Endodermal cell (in vitro differentiated cells): ENCODE results near the gene HLA-DPA1. TPM values are rescaled to one million over a fixed set of nuclear protein-coding genes. Genes with fewer than 3 reads are reported as not detected.
"Not testable (repeated sequence)": the region's sequence is repeated elsewhere in the genome, so short reads cannot be mapped to it uniquely, and the experiment has no call there.

Source experiments
- DNase-seq: peaks from one replicate; pipeline ENCODE4 v3.0.0-alpha.2; 2017
- H3K27ac ChIP-seq: 2 replicates; pipeline ENCODE4 v1.5.1; 2013; ENCODE audit warnings: mild to moderate bottlenecking, low read depth, low read length, moderate library complexity
- H3K27me3 ChIP-seq: 2 replicates; pipeline ENCODE4 v1.6.1; 2013; ENCODE audit warnings: mild to moderate bottlenecking, low read length, moderate library complexity; ENCODE audit not compliant: insufficient read depth, control insufficient read depth, poor library complexity, severe bottlenecking
- H3K36me3 ChIP-seq: 2 replicates; pipeline ENCODE4 v1.7.0; 2013; ENCODE audit warnings: mild to moderate bottlenecking, low read length, moderate library complexity; ENCODE audit not compliant: control insufficient read depth, insufficient read depth
- H3K4me1 ChIP-seq: one replicate; pipeline ENCODE4 v1.7.0; 2013; ENCODE audit warnings: low read length; ENCODE audit not compliant: control insufficient read depth, insufficient read depth
- H3K4me3 ChIP-seq: 2 replicates; pipeline ENCODE4 v1.5.1; 2013; ENCODE audit warnings: mild to moderate bottlenecking, low read length, moderate library complexity
- H3K9ac ChIP-seq: 2 replicates; pipeline ENCODE4 v1.6.1; 2013; ENCODE audit warnings: mild to moderate bottlenecking, low read length, moderate library complexity; ENCODE audit not compliant: poor library complexity, severe bottlenecking; ENCODE audit errors: extremely low read depth
- H3K9me3 ChIP-seq: 2 replicates; pipeline ENCODE4 v1.6.1; 2013; ENCODE audit warnings: mild to moderate bottlenecking, low read length, moderate library complexity; ENCODE audit not compliant: control insufficient read depth
- H3K27ac Mint-ChIP-seq: 2 replicates; pipeline ENCODE4 v1.8.0; 2020; ENCODE audit warnings: mixed read lengths
- H3K27me3 Mint-ChIP-seq: 2 replicates; pipeline ENCODE4 v1.8.0; 2021; ENCODE audit warnings: mild to moderate bottlenecking, mixed read lengths; ENCODE audit not compliant: insufficient read depth
- H3K36me3 Mint-ChIP-seq: 2 replicates; pipeline ENCODE4 v1.8.0; 2020; ENCODE audit warnings: low read depth, mixed read lengths
- H3K4me1 Mint-ChIP-seq: 2 replicates; pipeline ENCODE4 v1.8.0; 2020; ENCODE audit warnings: mixed read lengths
- H3K4me3 Mint-ChIP-seq: 2 replicates; pipeline ENCODE4 v1.8.0; 2020; ENCODE audit warnings: mild to moderate bottlenecking, moderate library complexity, mixed read lengths
- H3K9me3 Mint-ChIP-seq: 2 replicates; pipeline ENCODE4 v1.8.0; 2020; ENCODE audit warnings: mild to moderate bottlenecking, mixed read lengths
- CTCF ChIP-seq: fragments of 200-600 bp; sonication (generic); conservative IDR thresholded peaks from 2 replicates; pipeline ENCODE4 v1.5.0; 2021; ENCODE audit warnings: antibody characterized with exemption, mild to moderate bottlenecking
- WGBS, 2 experiments: methylation state at CpG; one replicate each; pipeline versions ENCODE4 v1.1.5 to v1.1.7; 2013; ENCODE audit warnings: missing lambda C conversion rate in 2 of 2, mixed read lengths in 1 of 2; ENCODE audit not compliant: insufficient coverage in 1 of 2, insufficient read length in 1 of 2; 5-methylcytosine and 5-hydroxymethylcytosine counted together
- total RNA-seq, 2 donors: library from RNA; stranded (reverse); fragmentation: NEBNext Ultra II Directional in 1 of 2; extraction: Animal tissue kit (Norgen Biotek cat#: 25700) in 1 of 2; gene quantifications; 2 replicates in 1 of 2; 3 replicates in 1 of 2; pipeline ENCODE4 v1.2.1, GENCODE V29; 2021

The HLA-DPA1 gene
- total RNA-seq, 2 donors from 2014 or later = 1.7 to 1.9 TPM

GRCh38 chr6:33065312-33065711 is 8.1 kb downstream of the HLA-DPA1 start:
- Mint-ChIP-seq H3K36me3 (no peaks in the 10 kb centered on the region), H3K4me3 (no peak overlapping the region), H3K27ac (no peak overlapping the region), H3K9me3 (peaks cover 17% of the 10 kb centered on the region), H3K4me1 (no peaks in the 10 kb centered on the region), H3K27me3 (no peaks in the 10 kb centered on the region)
- no peak for DNase-seq
- no peak for TF ChIP-seq CTCF
- Histone ChIP-seq H3K4me3 (no peak overlapping the region), H3K27ac (no peak overlapping the region), H3K27me3 (no peaks in the 10 kb centered on the region), H3K36me3 (no peaks in the 10 kb centered on the region), H3K9me3 (no peaks in the 10 kb centered on the region), H3K9ac (no peak overlapping the region), H3K4me1 (no peaks in the 10 kb centered on the region)
- WGBS, 2 experiments = 88 to 96% methylated on average over 4 of the region's 4 CpGs

- Mint-ChIP-seq H3K4me3 (no peak overlapping the region), H3K9me3 (peaks cover 17% of the 10 kb centered on the region), H3K27ac (no peak overlapping the region), H3K27me3 (no peaks in the 10 kb centered on the region), H3K36me3 (no peaks in the 10 kb centered on the region), H3K4me1 (no peaks in the 10 kb centered on the region)
- Histone ChIP-seq H3K4me3 (no peak overlapping the region), H3K36me3 (no peaks in the 10 kb centered on the region), H3K27ac (no peak overlapping the region), H3K9me3 (no peaks in the 10 kb centered on the region), H3K9ac (no peak overlapping the region), H3K4me1 (no peaks in the 10 kb centered on the region), H3K27me3 (no peaks in the 10 kb centered on the region)
- DNase-seq = no peak
- 91 to 94% methylated on average over 3 to 4 of the region's 4 CpGs for WGBS, 2 experiments
- TF ChIP-seq CTCF = no peak
Observed at GRCh38 chr6:33064723-33065122, 8.7 kb downstream of the HLA-DPA1 start.

- not testable (repeated sequence) for H3K27me3 ChIP-seq, H3K36me3 ChIP-seq, DNase-seq, H3K27me3 Mint-ChIP-seq, H3K9ac ChIP-seq, H3K4me1 ChIP-seq, H3K9me3 ChIP-seq, H3K36me3 Mint-ChIP-seq, H3K4me1 Mint-ChIP-seq, H3K4me3 Mint-ChIP-seq, H3K4me3 ChIP-seq, H3K27ac Mint-ChIP-seq, H3K27ac ChIP-seq
- 92 to 100% methylated on average over 1 to 4 of the region's 5 CpGs for WGBS, 2 experiments
- H3K9me3 Mint-ChIP-seq = peaks cover 17% of the 10 kb centered on the region
Observed at GRCh38 chr6:33063435-33063834, 10.0 kb downstream of the HLA-DPA1 start.

- no peaks in the 10 kb centered on the region for H3K36me3 Mint-ChIP-seq
- H3K4me3 Mint-ChIP-seq = no peak overlapping the region
- peaks cover 6% of the 10 kb centered on the region for H3K27me3 Mint-ChIP-seq
- H3K4me1 Mint-ChIP-seq = peaks cover under 1% of the 10 kb centered on the region
- Histone ChIP-seq H3K9ac (no peak overlapping the region), H3K36me3 (no peaks in the 10 kb centered on the region), H3K27ac (no peak overlapping the region), H3K4me1 (no peaks in the 10 kb centered on the region), H3K27me3 (peaks cover 9% of the 10 kb centered on the region), H3K9me3 (no peaks in the 10 kb centered on the region), H3K4me3 (no peak overlapping the region)
- DNase-seq = no peak
- TF ChIP-seq CTCF = no peak
- WGBS, 2 experiments = 92 to 100% methylated on average over 1 to 2 of the region's 2 CpGs
- no peak overlapping the region for H3K27ac Mint-ChIP-seq
- H3K9me3 Mint-ChIP-seq = peaks cover 15% of the 10 kb centered on the region
Observed at GRCh38 chr6:33061987-33062386, 11.5 kb downstream of the HLA-DPA1 start.
